Measurements from ENCODE around the gene SNAPC1.
A peak's percentile ranks its signal among the peaks of the same experiment; 100 is the strongest.

The SNAPC1 gene

DNA sequence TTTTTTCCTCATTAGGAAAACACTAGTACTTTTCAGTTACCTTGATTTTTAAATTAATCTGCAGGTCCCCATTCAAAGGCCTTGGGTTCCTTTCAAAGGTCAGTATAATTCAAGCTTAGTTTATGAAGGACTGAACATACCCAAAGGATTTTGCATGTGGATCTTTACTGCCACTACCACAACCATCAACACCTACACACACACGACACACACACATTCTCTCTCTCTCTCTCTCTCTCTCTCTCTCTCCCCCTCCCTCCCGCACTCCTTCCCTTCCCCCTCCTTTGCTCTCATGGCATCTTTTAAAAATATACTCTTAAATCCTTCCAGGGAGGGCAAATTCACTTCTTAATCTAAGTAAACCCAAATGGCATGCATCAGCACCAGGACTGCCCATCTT, 38.1 kb upstream of the SNAPC1 start:
- H3K4me3 ChIP-seq (ENCODE audit: low read length) = no peak overlapping the region
- H3K9ac ChIP-seq (ENCODE audit: low read length) = no peak overlapping the region
- H3K9me3 ChIP-seq (ENCODE audit: insufficient read depth, low read length) = no peaks in the 10 kb centered on the region
- peaks cover 54% of the 10 kb centered on the region for H3K36me3 ChIP-seq (replicated peaks; ENCODE audit: low read depth, low read length)
- no peak overlapping the region for H2AFZ ChIP-seq (ENCODE audit: low read depth, low read length)
- peaks cover 6% of the 10 kb centered on the region; the same call in 1 of the 2 replicates for H3K4me1 ChIP-seq (ENCODE audit: low read length)
- no peak overlapping the region for H3K27ac ChIP-seq (ENCODE audit: low read length)
- peaks cover 50% of the 10 kb centered on the region for H4K20me1 ChIP-seq (ENCODE audit: insufficient read depth, low read length)
- no peak overlapping the region for H3K4me2 ChIP-seq (ENCODE audit: low read length)
- H3K27me3 ChIP-seq (ENCODE audit: low read depth, low read length) = no peaks in the 10 kb centered on the region
- TF ChIP-seq, protein P1, sequence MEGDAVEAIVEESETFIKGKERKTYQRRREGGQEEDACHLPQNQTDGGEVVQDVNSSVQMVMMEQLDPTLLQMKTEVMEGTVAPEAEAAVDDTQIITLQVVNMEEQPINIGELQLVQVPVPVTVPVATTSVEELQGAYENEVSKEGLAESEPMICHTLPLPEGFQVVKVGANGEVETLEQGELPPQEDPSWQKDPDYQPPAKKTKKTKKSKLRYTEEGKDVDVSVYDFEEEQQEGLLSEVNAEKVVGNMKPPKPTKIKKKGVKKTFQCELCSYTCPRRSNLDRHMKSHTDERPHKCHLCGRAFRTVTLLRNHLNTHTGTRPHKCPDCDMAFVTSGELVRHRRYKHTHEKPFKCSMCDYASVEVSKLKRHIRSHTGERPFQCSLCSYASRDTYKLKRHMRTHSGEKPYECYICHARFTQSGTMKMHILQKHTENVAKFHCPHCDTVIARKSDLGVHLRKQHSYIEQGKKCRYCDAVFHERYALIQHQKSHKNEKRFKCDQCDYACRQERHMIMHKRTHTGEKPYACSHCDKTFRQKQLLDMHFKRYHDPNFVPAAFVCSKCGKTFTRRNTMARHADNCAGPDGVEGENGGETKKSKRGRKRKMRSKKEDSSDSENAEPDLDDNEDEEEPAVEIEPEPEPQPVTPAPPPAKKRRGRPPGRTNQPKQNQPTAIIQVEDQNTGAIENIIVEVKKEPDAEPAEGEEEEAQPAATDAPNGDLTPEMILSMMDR (IDR thresholded peaks at IDR 0.05; ENCODE audit: low read depth, low read length) = no peak
- no peak for TF ChIP-seq EZH2phosphoT487 (IDR thresholded peaks at IDR 0.05; ENCODE audit: low read depth)
- peaks cover 34% of the 10 kb centered on the region for H3K79me2 ChIP-seq (ENCODE audit: low read length)

DNA sequence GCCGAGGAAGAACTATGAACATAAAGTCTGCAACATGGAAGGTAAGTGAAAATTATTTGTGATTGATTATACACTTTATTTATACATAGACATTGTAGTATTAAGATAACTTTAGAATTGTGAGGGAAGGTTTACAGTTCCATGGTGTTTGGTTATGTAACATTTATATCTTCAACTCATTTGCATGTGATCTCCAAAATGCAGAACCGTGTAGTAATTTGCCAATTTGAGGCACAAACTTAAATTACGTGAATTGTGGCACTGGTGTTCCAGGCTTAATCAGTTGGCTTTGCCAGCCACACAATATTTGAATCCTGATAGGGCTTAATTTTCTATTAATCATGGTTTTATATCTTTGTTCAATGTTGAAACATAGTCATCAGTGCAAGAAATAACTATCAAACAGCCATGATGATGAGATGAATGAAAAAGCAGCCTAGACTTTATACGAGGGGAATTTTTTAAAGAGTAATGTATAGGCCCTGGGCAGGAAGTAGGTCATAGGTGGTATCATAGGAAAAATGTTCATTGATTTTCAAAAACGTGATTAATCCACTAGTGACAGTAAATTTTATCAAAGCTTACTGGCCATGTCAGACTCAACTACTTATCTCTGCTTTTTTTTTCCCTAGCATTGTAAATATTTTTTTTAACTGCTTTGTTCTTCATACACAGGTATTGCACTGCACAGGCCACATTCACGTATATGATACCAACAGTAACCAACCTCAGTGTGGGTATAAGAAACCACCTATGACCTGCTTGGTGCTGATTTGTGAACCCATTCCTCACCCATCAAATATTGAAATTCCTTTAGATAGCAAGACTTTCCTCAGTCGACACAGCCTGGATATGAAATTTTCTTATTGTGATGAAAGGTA, 35.2 kb upstream of the SNAPC1 start:
- Histone ChIP-seq H3K36me3 (replicated peaks; ENCODE audit: low read depth, low read length) (peaks cover 53% of the 10 kb centered on the region), H3K27me3 (ENCODE audit: low read depth, low read length) (no peaks in the 10 kb centered on the region), H4K20me1 (ENCODE audit: insufficient read depth, low read length) (peaks cover 43% of the 10 kb centered on the region), H3K4me3 (ENCODE audit: low read length) (no peak overlapping the region), H3K9ac (ENCODE audit: low read length) (no peak overlapping the region), H2AFZ (ENCODE audit: low read depth, low read length) (no peak overlapping the region), H3K9me3 (ENCODE audit: insufficient read depth, low read length) (no peaks in the 10 kb centered on the region), H3K4me1 (ENCODE audit: low read length) (peaks cover 3% of the 10 kb centered on the region; the same call in 1 of the 2 replicates), H3K4me2 (ENCODE audit: low read length) (no peak overlapping the region), H3K27ac (ENCODE audit: low read length) (no peak overlapping the region), H3K79me2 (ENCODE audit: low read length) (peaks cover 25% of the 10 kb centered on the region)
- TF ChIP-seq EZH2phosphoT487 (IDR thresholded peaks at IDR 0.05; ENCODE audit: low read depth) = no peak
- TF ChIP-seq, protein P1 (IDR thresholded peaks at IDR 0.05; ENCODE audit: low read depth, low read length) = no peak

DNA sequence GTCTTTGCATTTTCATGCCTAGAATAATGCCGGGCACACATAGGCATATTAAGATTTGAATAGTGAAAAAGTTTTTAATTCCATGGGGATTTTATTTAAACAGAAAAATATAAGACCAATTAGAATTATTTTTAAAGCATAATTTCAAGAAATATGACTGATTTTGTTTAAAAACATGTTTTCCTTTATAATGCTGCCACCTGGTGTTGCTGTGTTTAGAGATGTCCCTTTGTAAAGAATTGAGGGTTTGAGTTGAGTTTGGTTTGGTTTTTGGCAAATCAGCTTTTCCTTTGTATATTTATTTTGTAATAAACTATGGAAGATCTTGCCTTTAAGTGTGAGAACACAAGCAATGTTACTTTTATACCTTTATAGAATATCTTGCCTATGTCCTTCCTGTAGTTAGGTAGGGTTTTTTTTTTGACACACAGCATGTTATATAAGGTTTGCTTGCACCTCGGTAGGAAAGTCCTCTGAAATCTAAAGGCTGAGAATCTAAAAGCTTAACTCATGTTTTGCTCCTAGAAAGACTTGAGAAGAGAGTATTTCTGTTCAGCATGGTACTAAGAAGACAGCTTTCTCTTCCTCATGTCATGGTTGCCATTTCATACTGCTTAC, 31.4 kb upstream of the SNAPC1 start:
- peaks cover 3% of the 10 kb centered on the region; the same call in 1 of the 2 replicates for H3K4me1 ChIP-seq (ENCODE audit: low read length)
- H3K9ac ChIP-seq (ENCODE audit: low read length) = no peak overlapping the region
- H3K27me3 ChIP-seq (ENCODE audit: low read depth, low read length) = no peaks in the 10 kb centered on the region
- H3K36me3 ChIP-seq (replicated peaks; ENCODE audit: low read depth, low read length) = peaks cover 70% of the 10 kb centered on the region
- H2AFZ ChIP-seq (ENCODE audit: low read depth, low read length) = no peak overlapping the region
- TF ChIP-seq, protein P1 (IDR thresholded peaks at IDR 0.05; ENCODE audit: low read depth, low read length) = peak; percentile 67
- no peak for TF ChIP-seq EZH2phosphoT487 (IDR thresholded peaks at IDR 0.05; ENCODE audit: low read depth)
- peaks cover 26% of the 10 kb centered on the region for H3K79me2 ChIP-seq (ENCODE audit: low read length)
- peaks cover 39% of the 10 kb centered on the region for H4K20me1 ChIP-seq (ENCODE audit: insufficient read depth, low read length)
- no peak overlapping the region for H3K27ac ChIP-seq (ENCODE audit: low read length)
- H3K9me3 ChIP-seq (ENCODE audit: insufficient read depth, low read length) = no peaks in the 10 kb centered on the region
- no peak overlapping the region for H3K4me2 ChIP-seq (ENCODE audit: low read length)
- H3K4me3 ChIP-seq (ENCODE audit: low read length) = no peak overlapping the region

DNA sequence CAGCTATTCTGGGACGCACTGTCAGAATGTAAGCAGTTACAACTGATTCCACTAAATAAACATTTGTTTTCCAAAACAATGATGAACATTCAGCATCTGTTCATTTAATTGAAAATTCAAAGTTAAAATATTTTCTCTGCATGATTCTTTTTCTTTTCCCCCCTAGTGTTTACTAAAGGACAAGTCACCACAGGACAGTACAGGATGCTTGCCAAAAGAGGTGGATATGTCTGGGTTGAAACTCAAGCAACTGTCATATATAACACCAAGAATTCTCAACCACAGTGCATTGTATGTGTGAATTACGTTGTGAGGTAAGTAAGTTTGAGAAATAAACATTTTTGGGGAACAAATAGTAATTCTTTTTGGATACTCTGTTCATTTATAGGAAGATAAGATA, 28.2 kb upstream of the SNAPC1 start:
- no peaks in the 10 kb centered on the region for H3K27me3 ChIP-seq (ENCODE audit: low read depth, low read length)
- no peaks in the 10 kb centered on the region for H3K4me1 ChIP-seq (ENCODE audit: low read length)
- H3K27ac ChIP-seq (ENCODE audit: low read length) = no peak overlapping the region
- H3K9me3 ChIP-seq (ENCODE audit: insufficient read depth, low read length) = no peaks in the 10 kb centered on the region
- no peak overlapping the region for H2AFZ ChIP-seq (ENCODE audit: low read depth, low read length)
- peaks cover 26% of the 10 kb centered on the region for H3K79me2 ChIP-seq (ENCODE audit: low read length)
- no peak overlapping the region for H3K4me2 ChIP-seq (ENCODE audit: low read length)
- no peak overlapping the region for H3K9ac ChIP-seq (ENCODE audit: low read length)
- no peak overlapping the region for H3K4me3 ChIP-seq (ENCODE audit: low read length)
- TF ChIP-seq EZH2phosphoT487 (IDR thresholded peaks at IDR 0.05; ENCODE audit: low read depth) = no peak
- TF ChIP-seq, protein P1 (IDR thresholded peaks at IDR 0.05; ENCODE audit: low read depth, low read length) = no peak
- H3K36me3 ChIP-seq (replicated peaks; ENCODE audit: low read depth, low read length) = peaks cover 73% of the 10 kb centered on the region
- H4K20me1 ChIP-seq (ENCODE audit: insufficient read depth, low read length) = peaks cover 51% of the 10 kb centered on the region
